ENCODE data around the gene KLF16.

The KLF16 gene

GRCh38 chr19:1854039-1854541 is 9.3 kb downstream of the KLF16 start:
- no peak for DNase-seq

- peak; percentile 89 to 91 for DNase-seq
Observed at GRCh38 chr19:1853295-1854038, 9.9 kb downstream of the KLF16 start.

GRCh38 chr19:1852581-1853128 is 10.7 kb downstream of the KLF16 start:
- no peak for DNase-seq

- peak; percentile 40 to 41 for DNase-seq
Observed at GRCh38 chr19:1851654-1852580, 11.5 kb downstream of the KLF16 start.

GRCh38 chr19:1850809-1851653 is 12.3 kb downstream of the KLF16 start:
- no peak for DNase-seq

- DNase-seq: no peak
Observed at GRCh38 chr19:1849886-1850398, 13.4 kb downstream of the KLF16 start.

- DNase-seq: no peak
Observed at GRCh38 chr19:1849132-1849474, 14.3 kb downstream of the KLF16 start.

GRCh38 chr19:1848399-1849131 is 14.8 kb downstream of the KLF16 start, which contains the start of gene REXO1:
Gene REXO1, minus strand, starts transcription at chr19:1848483. Its CDS starts 125 bp downstream, at chr19:1848358.
- peak; percentile 98 to 99 for DNase-seq

- DNase-seq: peak in 1 of 2 experiments; percentile 41
Observed at GRCh38 chr19:1847684-1848398, 15.5 kb downstream of the KLF16 start.

GRCh38 chr19:1847348-1847683 is 16.1 kb downstream of the KLF16 start:
- DNase-seq: no peak

- no peak for DNase-seq
Observed at GRCh38 chr19:1846517-1847204, 16.7 kb downstream of the KLF16 start.

- DNase-seq: no peak
Observed at GRCh38 chr19:1845642-1846041, 17.7 kb downstream of the KLF16 start.

- no peak for DNase-seq
Observed at GRCh38 chr19:1845125-1845515, 18.3 kb downstream of the KLF16 start.

GRCh38 chr19:1844513-1845124 is 18.8 kb downstream of the KLF16 start:
- DNase-seq: no peak

- DNase-seq: no peak
Observed at GRCh38 chr19:1843646-1844394, 19.6 kb downstream of the KLF16 start.

GRCh38 chr19:1843116-1843515 is 20.3 kb downstream of the KLF16 start:
- DNase-seq: no peak

- DNase-seq: no peak
Observed at GRCh38 chr19:1841209-1841924, 22.0 kb downstream of the KLF16 start.

GRCh38 chr19:1840541-1841115 is 22.8 kb downstream of the KLF16 start:
- no peak for DNase-seq
